Motor neuron (in vitro differentiated cells): ENCODE measurements around the gene NLRX1. TPM values are rescaled to one million over a fixed set of nuclear protein-coding genes. Genes with fewer than 3 reads are reported as not detected.
"Not testable (repeated sequence)": the region's sequence is repeated elsewhere in the genome, so short reads cannot be mapped to it uniquely, and the experiment has no call there.

Source experiments
- ATAC-seq, 8 experiments: fragments of 200-7000 bp; cut with Tn5 transposase; replicated peaks in 6 of 8; 2 replicates each; pipeline ENCODE4 v1.8.0; 2021; ENCODE audit warnings: mild to moderate bottlenecking in 8 of 8, moderate library complexity in 8 of 8
- H3K27ac ChIP-seq, 2 donors: fragments of 250-450 bp; sonication (Bioruptor Pico); 2 replicates each; pipeline ENCODE4 v1.9.0; 2021; ENCODE audit warnings: antibody characterized with exemption in 2 of 2, mild to moderate bottlenecking in 2 of 2, moderate library complexity in 1 of 2
- H3K4me1 ChIP-seq, 2 donors: fragments of 250-450 bp; sonication (Bioruptor Pico); replicated peaks in 1 of 2; 2 replicates each; pipeline ENCODE4 v1.6.1; 2021; ENCODE audit warnings: antibody characterized with exemption in 2 of 2, mild to moderate bottlenecking in 2 of 2, moderate library complexity in 1 of 2
- H3K4me3 ChIP-seq, 5 donors: fragments of 250-450 bp; sonication (Bioruptor Pico); 2 replicates each; pipeline ENCODE4 v1.9.0; 2021; ENCODE audit warnings: antibody characterized with exemption in 5 of 5, mild to moderate bottlenecking in 5 of 5, moderate library complexity in 4 of 5
- WGBS, 10 experiments: fragments of 450-650 bp; shearing (Covaris generic); methylation state at CpG; one replicate each; pipeline ENCODE4 v1.0.0; 2022; 5-methylcytosine and 5-hydroxymethylcytosine counted together
- in situ Hi-C, 9 experiments: fragments of 400-800 bp; cut with MboI; loops; one replicate each; pipeline ENCODE4 v1.15.0; 2021; ENCODE audit warnings: low sequenced_read_pairs in 9 of 9, low pct_unique_long_range_greater_than_20kb in 2 of 9; ENCODE audit not compliant: unreplicated experiment in 9 of 9
- total RNA-seq, 8 experiments: library from RNA; unstranded; fragments of 300-600 nt; gene quantifications; 2 replicates each; pipeline versions ENCODE4 v1.2.3 to v1.2.4, GENCODE V29; 2022

The NLRX1 gene
- total RNA-seq, 8 experiments from 2014 or later = 0.65 to 16.3 (median 2.3) TPM

DNA sequence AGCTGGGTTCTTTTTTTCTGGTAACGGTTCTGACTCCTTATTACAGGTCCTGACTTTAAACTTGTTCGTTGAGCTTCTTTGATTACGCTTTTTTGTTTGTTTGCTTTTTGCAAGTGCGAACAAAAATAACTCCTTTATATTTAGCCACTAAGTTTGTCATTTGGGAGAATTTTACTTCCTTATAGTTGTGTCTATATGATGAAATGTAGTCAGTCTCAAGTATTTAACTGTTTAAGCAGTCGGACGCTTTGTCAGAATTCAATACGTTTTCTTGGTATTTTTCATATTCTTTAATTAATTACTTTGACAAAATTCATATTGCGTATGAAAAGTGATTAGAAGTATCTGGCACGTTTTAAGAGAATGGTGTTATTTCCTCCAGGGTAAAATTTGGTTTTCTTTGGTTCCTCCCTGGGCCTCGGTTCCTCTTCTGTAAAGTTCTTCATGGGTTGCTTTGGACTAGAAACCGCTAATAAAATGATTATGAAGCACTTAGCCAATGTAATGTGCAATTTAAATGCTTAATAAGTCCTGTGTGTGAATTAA, 39.0 kb downstream of the NLRX1 start:
- ATAC-seq = no peak
- Histone ChIP-seq H3K4me1 (peaks cover 3 to 9% of the 10 kb centered on the region in 2 donors), H3K27ac (no peak overlapping the region), H3K4me3 (peak overlapping the region; percentile 67 to 97 (median 86))
- WGBS, 10 experiments = 7 to 57% (median 32%) methylated on average over 3 to 11 of the region's 11 CpGs
- in situ Hi-C loops = no loop called here

DNA sequence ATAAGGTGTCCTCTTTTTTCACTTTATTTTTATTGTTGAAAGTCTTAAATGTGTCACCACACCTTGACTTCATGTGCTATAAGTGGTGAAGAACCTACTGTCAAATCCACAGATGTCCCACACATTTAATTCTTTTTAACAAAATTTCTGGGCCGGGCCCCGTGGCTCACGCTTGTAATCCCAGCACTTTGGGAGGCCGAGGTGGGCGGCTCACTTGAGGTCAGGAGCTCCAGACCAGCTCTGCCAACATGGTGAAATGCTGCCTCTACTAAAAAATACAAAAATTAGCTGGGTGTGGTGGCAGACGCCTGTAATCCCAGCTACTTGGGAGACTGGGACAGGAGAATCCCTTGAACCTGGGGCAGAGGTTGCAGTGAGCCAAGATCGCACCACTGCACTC, 40.7 kb downstream of the NLRX1 start:
- H3K4me3 ChIP-seq = no peak overlapping the region
- in situ Hi-C loops = no loop called here
- no peak overlapping the region for H3K27ac ChIP-seq
- no peak for ATAC-seq
- H3K4me1 ChIP-seq = peaks cover 3 to 9% of the 10 kb centered on the region in 2 donors
- WGBS, 10 experiments = 59 to 100% (median 81%) methylated on average over 1 to 7 of the region's 7 CpGs; no CpG with 5 or more reads in 2 of the 10 experiments

DNA sequence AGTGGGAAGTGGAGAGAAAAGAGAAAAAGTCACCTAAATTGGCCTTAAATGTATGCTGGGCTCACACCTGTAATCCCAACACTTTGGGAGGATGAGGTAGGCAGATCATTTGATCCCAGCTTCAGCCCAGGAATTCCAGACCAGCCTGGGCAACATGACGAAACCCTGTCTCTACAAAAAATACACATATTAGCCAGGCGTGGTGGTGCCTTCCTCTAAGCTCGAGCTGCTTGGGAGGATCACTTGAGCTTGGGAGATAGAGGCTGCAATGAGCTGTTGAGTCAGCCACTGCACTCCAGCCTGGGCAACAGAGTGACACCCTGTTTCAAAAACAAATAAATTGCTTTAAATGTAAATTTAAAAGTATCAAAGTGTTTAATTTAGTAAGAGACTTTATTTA, 41.5 kb downstream of the NLRX1 start:
- no peak for ATAC-seq

DNA sequence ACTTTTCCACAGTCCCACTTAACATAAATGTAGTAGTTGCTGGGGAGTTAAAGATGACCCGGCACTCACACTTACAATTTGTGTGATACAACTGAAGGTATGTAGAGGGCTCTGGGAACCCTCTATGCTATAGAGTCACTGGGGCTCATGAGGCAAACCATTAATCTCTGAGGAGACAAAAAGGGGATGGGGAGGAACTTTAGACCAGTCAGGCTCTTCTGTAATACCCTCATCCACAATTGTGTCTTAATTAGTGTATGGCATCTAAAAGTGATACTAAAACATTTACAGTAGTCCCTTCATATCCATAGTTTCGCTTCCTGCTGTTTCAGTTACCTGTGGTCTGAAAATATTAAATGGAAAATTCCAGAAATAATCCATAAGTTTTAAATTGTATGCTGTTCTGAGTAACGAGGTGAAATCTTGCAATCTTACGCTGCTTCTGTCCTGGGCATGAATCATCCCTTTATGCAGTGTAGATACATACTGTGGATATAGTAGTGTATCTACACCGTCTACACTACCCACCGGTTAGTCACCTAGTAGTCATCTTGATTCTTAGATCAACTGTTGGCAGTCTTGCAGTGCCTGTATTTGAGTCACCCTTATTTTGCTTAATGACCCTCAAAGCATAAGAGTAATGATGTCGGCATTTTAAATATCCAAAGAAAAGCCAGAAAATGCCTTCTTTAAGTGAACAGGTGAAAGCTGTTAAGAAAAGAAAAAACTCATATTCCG, 49.8 kb downstream of the NLRX1 start:
- Histone ChIP-seq H3K4me3 (no peak overlapping the region), H3K27ac (no peak overlapping the region), H3K4me1 (peaks cover 5 to 9% of the 10 kb centered on the region in 2 donors)
- 12 to 100% (median 91%) methylated on average over 1 to 8 of the region's 8 CpGs for WGBS, 10 experiments
- peak in 7 of 8 experiments; percentile 19 to 90 (median 80) for ATAC-seq
- in situ Hi-C loops = no loop called here

More for the DNA sequence above, 41.5 kb downstream of the NLRX1 start:
- in situ Hi-C loops = no loop called here
- 80 to 100% (median 95%) methylated on average over 1 to 3 of the region's 3 CpGs; no CpG with 5 or more reads in 5 of the 10 experiments for WGBS, 10 experiments
- no peak overlapping the region for H3K4me3 ChIP-seq
- no peak overlapping the region for H3K27ac ChIP-seq
- H3K4me1 ChIP-seq = peaks cover 3 to 9% of the 10 kb centered on the region in 2 donors

DNA sequence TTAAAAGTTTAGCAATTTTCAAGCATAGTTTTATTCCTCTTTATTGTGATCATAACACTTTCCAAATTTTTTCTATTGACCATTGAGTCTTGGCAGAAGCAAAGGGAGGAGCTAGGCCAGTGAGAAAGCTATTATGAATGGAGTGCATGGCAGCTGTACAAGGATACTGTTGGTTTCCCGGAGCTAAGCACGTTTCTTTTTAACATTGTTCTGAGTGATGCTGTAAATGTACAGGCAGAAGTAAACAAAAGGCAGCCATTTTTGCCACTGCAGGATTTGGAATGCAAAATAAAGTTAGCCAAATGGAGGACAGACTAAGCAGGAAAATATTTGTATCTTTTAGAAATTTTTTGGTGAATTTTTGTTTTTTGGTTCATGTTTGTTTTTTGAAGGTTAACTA, 53.8 kb downstream of the NLRX1 start:
- peak; percentile 63 to 91 (median 86) for ATAC-seq
- Histone ChIP-seq H3K27ac (peak overlapping the region in 1 of 2 donors; percentile 32), H3K4me3 (no peak overlapping the region), H3K4me1 (peaks cover 5 to 9% of the 10 kb centered on the region in 2 donors)
- 0 to 40% (median 8%) methylated on average over 1 to 2 of the region's 2 CpGs; no CpG with 5 or more reads in 3 of the 10 experiments for WGBS, 10 experiments
- in situ Hi-C loops = no loop called here

DNA sequence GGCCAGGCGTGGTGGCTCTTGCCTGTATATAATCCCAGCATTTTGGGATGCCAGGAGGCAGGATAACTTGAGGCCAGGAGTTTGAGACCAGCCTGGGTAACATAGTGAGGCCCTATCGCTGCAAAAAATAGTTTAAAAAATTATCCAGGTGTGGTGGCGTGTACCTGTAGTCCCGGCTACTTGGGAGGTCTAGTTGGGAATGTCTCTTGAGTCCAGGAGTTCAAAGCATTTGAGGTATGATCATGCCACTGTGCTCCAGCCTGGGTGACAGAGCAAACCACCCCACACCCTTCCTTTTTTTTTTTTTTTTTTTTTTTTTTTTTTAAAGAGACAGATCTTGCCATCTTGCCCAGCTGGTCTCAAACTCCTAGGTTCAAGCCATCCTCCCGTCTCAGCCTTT, 54.4 kb downstream of the NLRX1 start:
- ATAC-seq = no peak
- Histone ChIP-seq H3K4me1 (peaks cover 5 to 9% of the 10 kb centered on the region in 2 donors), H3K4me3 (no peak overlapping the region), H3K27ac (peak overlapping the region in 1 of 2 donors; percentile 32)
- 89 to 100% (median 100%) methylated on average over 1 to 4 of the region's 5 CpGs; no CpG with 5 or more reads in 1 of the 10 experiments for WGBS, 10 experiments
- in situ Hi-C loops = no loop called here

DNA sequence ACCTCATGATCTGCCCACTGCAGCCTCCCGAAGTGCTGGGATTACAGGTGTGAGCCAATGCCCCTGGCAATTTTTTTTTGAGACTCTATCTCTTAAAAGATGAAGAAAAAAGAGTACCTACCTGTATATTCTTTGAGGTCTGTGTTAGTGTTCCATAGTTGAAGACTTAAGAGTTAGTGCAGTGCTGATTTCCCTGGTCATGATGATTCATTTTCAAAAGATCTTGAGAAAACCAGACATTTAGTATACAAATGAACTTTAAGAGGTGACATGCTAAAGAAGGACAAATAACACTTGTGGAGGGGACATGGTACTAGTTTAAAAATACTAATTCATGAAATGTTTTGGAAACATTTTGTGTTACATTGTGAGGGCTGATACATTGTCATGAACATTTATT, 55.3 kb downstream of the NLRX1 start:
- Histone ChIP-seq H3K27ac (no peak overlapping the region), H3K4me3 (no peak overlapping the region), H3K4me1 (peaks cover 5 to 9% of the 10 kb centered on the region in 2 donors)
- no peak for ATAC-seq
- in situ Hi-C loops = no loop called here
- WGBS, 10 experiments = 86 to 100% methylated on average over 1 of the region's 1 CpG; no CpG with 5 or more reads in 8 of the 10 experiments

DNA sequence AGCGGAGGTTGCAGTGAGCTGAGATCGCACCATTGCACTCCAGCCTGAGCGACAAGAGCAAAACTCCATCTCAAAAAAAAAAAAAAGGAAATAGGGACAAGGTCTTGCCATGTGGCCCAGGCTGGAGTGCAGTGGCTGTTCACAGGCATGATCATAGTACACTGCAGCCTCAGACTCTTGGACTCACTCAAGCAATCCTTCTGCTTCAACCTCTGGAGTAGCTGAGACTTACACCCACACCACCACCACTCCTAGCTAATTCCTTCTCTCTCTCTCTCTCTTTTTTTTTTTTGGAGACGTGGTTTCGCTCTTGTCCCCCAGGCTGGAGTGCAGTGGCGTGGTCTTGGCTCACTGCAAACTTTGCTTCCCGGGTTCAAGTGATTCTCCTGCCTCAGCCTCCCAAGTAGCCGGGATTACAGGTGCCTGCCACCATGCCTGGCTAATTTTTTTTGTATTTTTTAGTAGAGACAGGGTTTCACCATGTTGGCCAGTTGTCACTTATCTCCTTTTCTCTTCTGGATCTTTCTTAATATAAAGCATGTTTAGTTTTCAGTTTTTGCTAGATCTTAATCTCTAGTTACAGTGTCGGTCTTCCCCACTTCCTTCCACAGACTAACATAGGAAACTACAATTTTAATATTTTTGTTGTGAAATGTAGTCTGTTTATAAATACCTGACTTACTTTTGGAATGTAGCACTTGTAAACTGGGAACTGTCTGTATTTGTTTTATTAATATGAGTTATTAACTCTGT, 60.2 kb downstream of the NLRX1 start:
- in situ Hi-C loops = not testable (repeated sequence)

DNA sequence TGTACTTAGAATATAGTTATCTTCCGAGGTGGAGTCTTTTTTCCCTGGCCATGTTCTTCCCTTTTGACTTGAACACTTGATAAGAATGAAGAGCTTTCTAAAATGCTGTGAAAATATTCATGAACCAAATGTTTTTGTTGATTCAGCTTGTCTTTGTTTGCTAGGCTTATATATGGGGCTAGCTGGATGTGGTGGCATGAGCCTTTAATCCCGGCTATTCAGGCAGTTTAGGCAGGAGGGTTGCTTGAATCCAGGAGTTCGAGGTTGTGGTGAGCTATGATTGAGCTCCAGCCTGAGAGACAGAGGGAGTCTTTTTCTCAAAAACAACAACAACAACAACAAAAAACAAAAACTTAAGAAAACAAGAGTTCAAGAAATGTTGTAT, 60.8 kb downstream of the NLRX1 start:
- Histone ChIP-seq H3K4me3 (no peak overlapping the region), H3K27ac (no peak overlapping the region), H3K4me1 (no peaks in the 10 kb centered on the region)
- in situ Hi-C loops = no loop called here
- 74 to 100% (median 92%) methylated on average over 1 to 3 of the region's 3 CpGs; no CpG with 5 or more reads in 1 of the 10 experiments for WGBS, 10 experiments
- ATAC-seq = peak in 1 of 8 experiments; percentile 77

More for the DNA sequence above, 60.2 kb downstream of the NLRX1 start:
- H3K4me3 ChIP-seq, H3K4me1 ChIP-seq, H3K27ac ChIP-seq, ATAC-seq: not testable (repeated sequence)
- WGBS, 10 experiments = 90 to 100% (median 100%) methylated on average over 1 to 8 of the region's 9 CpGs; no CpG with 5 or more reads in 1 of the 10 experiments

DNA sequence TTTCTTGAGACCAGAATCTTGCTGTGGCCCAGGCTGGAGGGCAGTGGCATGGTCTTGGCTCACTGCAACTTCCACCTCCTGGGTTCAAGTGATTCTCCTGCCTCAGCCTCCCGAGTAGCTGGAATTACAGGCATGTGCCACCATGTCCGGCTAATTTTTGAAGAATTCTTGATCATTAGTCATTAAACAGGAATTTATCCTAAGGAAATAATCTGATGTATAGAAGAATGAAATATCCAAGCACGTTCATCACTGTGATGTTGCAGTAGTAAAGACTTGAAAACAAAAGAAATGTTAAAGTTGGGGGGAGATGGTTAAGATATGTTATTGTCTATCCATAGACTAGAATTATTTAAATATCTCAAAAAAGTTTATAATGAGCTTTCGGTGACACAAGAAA, 61.2 kb downstream of the NLRX1 start:
- in situ Hi-C loops = no loop called here
- WGBS, 10 experiments = 56 to 100% (median 95%) methylated on average over 2 to 4 of the region's 4 CpGs; no CpG with 5 or more reads in 1 of the 10 experiments
- no peak for ATAC-seq
- Histone ChIP-seq H3K27ac (no peak overlapping the region), H3K4me1 (no peaks in the 10 kb centered on the region), H3K4me3 (no peak overlapping the region)

Other genes with a start within 250 kb of the NLRX1 start
- gene BCL9L, start 242.8 kb upstream of the NLRX1 start, total RNA-seq = 10 to 100 TPM in 3 of 8 experiments, 1 to 10 TPM in 5; 3.3 to 55.5 (median 8.7) TPM
- under 1 TPM in 5 of 8 experiments, not detected in 3; 0.29 to 1.00 (median 0.45) TPM for gene UPK2, start 212.4 kb upstream of the NLRX1 start, total RNA-seq
- gene FOXR1, start 197.0 kb upstream of the NLRX1 start, total RNA-seq = not detected
- 10 to 100 TPM; 13.0 to 65.0 (median 19.8) TPM for gene CENATAC, start 170.6 kb upstream of the NLRX1 start, total RNA-seq
- 1,000 to 10,000 TPM in 7 of 8 experiments, 100 to 1,000 TPM in 1; 941 to 1,612 (median 1,244) TPM for gene RPS25, start 150.4 kb upstream of the NLRX1 start, total RNA-seq
- gene TRAPPC4, start 150.0 kb upstream of the NLRX1 start, total RNA-seq = 100 to 1,000 TPM in 4 of 8 experiments, 10 to 100 TPM in 4; 66.1 to 150 (median 105) TPM
- gene SLC37A4, start 137.8 kb upstream of the NLRX1 start, total RNA-seq = 10 to 100 TPM in 4 of 8 experiments, 1 to 10 TPM in 4; 6.1 to 18.8 (median 9.9) TPM
- 100 to 1,000 TPM in 5 of 8 experiments, 10 to 100 TPM in 3; 85.0 to 152 (median 116) TPM for gene HYOU1, start 111.5 kb upstream of the NLRX1 start, total RNA-seq
- gene VPS11, start 100.9 kb upstream of the NLRX1 start, total RNA-seq = 10 to 100 TPM; 11.8 to 39.0 (median 21.2) TPM
- gene HMBS, start 83.8 kb upstream of the NLRX1 start, total RNA-seq = 10 to 100 TPM in 5 of 8 experiments, 1 to 10 TPM in 3; 6.0 to 46.7 (median 16.1) TPM
- 10 to 100 TPM; 22.1 to 58.9 (median 36.5) TPM for gene DPAGT1, start 66.9 kb upstream of the NLRX1 start, total RNA-seq
- 10 to 100 TPM in 3 of 8 experiments, 1 to 10 TPM in 5; 4.7 to 17.7 (median 8.7) TPM for gene C2CD2L, start 61.4 kb upstream of the NLRX1 start, total RNA-seq
- 10 to 100 TPM; 13.0 to 34.0 (median 28.2) TPM for gene HINFP, start 47.1 kb upstream of the NLRX1 start, total RNA-seq
- gene ABCG4, start 19.7 kb upstream of the NLRX1 start, total RNA-seq = 1 to 10 TPM in 5 of 8 experiments, under 1 TPM in 3; 0.36 to 3.3 (median 1.6) TPM
- 1 to 10 TPM in 2 of 8 experiments, under 1 TPM in 5, not detected in 1; 0.15 to 2.5 (median 0.29) TPM for gene NHERF4, start 16.8 kb downstream of the NLRX1 start, total RNA-seq
- gene CBL, start 37.6 kb downstream of the NLRX1 start, total RNA-seq = 10 to 100 TPM in 7 of 8 experiments, 1 to 10 TPM in 1; 5.1 to 19.3 (median 13.9) TPM
- 10 to 100 TPM in 4 of 8 experiments, 1 to 10 TPM in 4; 2.0 to 78.9 (median 10.4) TPM for gene MCAM, start 148.4 kb downstream of the NLRX1 start, total RNA-seq
- gene RNF26, start 165.8 kb downstream of the NLRX1 start, total RNA-seq = 10 to 100 TPM in 4 of 8 experiments, 1 to 10 TPM in 4; 5.7 to 26.5 (median 10.9) TPM
- gene C1QTNF5, start 172.2 kb downstream of the NLRX1 start, total RNA-seq = 10 to 100 TPM in 1 of 8 experiments, 1 to 10 TPM in 3, under 1 TPM in 3, not detected in 1; 0.54 to 27.8 (median 1.4) TPM
- under 1 TPM in 6 of 8 experiments, not detected in 2; 0.05 to 0.62 (median 0.12) TPM for gene MFRP, start 178.0 kb downstream of the NLRX1 start, total RNA-seq
- gene USP2, start 213.0 kb downstream of the NLRX1 start, total RNA-seq = 10 to 100 TPM in 1 of 8 experiments, 1 to 10 TPM in 7; 1.1 to 15.2 (median 2.6) TPM